Cardiac fibroblast (primary cell): Measurements from ENCODE around the gene GABRD.

ENCODE experiments used
- DNase-seq, 2 donors: peaks; one replicate each; pipeline versions ENCODE4 v3.0.0 to v3.0.0-alpha.2; 2010; ENCODE audit warnings: low read depth in 2 of 2
- H3K4me3 ChIP-seq, 2 donors: replicated peaks in 1 of 2; 1 replicate in 1 of 2; 2 replicates in 1 of 2; pipeline ENCODE4 v1.5.1; 2011; ENCODE audit warnings: low read depth in 2 of 2, low read length in 2 of 2, mild to moderate bottlenecking in 2 of 2, moderate library complexity in 1 of 2
- TF ChIP-seq, protein P1 (sequence below): IDR thresholded peaks from one replicate; pipeline ENCODE4 v1.5.1; 2011; ENCODE audit warnings: low read depth, mild to moderate bottlenecking, low read length, inconsistent platforms

GABRD gene

GRCh38 chr1:2030076-2030871 is 11.1 kb downstream of the GABRD start:
- TF ChIP-seq, protein P1, sequence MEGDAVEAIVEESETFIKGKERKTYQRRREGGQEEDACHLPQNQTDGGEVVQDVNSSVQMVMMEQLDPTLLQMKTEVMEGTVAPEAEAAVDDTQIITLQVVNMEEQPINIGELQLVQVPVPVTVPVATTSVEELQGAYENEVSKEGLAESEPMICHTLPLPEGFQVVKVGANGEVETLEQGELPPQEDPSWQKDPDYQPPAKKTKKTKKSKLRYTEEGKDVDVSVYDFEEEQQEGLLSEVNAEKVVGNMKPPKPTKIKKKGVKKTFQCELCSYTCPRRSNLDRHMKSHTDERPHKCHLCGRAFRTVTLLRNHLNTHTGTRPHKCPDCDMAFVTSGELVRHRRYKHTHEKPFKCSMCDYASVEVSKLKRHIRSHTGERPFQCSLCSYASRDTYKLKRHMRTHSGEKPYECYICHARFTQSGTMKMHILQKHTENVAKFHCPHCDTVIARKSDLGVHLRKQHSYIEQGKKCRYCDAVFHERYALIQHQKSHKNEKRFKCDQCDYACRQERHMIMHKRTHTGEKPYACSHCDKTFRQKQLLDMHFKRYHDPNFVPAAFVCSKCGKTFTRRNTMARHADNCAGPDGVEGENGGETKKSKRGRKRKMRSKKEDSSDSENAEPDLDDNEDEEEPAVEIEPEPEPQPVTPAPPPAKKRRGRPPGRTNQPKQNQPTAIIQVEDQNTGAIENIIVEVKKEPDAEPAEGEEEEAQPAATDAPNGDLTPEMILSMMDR: no peak
- no peak for DNase-seq
- no peak overlapping the region for H3K4me3 ChIP-seq

DNA sequence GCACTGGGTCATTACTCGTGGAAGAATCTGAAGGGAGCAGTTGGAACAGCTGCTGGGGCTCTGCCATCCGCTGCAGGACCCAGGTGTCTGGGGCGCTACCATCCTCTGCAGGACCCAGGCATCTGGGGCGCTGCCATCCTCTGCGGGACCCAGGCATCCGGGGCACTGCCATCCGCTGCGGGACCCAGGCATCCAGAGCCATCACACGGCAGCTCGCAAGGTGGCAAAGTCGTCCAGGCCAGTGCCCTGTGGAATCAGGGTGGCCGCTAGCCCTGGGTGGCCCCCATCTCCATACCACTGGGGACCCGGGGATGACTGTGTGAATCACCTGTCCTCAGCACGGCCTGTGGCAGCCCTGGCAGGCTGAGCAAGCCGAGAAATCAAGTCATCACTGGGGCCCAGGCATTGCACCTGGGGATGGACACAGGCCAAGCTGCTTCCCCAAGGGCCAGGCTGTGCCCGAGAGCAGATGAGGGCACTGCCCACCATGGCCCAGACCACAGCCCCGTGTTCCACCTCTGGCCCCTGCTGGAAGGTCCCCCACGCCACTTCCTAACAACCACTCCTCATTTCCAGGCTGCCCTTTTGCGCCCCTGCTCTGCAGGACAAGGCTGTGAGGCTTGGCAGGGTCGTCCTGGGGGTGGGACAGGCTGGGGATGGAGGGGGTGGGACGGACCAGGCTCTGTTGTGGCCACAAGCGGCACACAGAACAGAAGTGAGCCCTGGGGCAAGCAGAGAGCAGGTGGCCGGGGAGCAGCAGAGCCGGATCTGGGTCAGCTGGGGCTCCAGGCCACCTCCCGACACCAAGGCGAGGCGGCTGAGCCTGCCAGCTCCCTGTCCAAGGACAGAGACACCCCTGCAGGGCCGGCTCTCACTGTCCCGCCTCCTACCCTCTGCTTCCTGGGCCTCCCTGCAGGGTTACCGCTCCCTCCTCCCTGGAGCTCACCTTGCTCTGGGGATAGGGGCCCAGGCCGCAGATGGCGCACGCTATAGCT is 12.7 kb downstream of the GABRD start:
- DNase-seq: no peak
- H3K4me3 ChIP-seq: no peak overlapping the region
- TF ChIP-seq, protein P1: no peak

DNA sequence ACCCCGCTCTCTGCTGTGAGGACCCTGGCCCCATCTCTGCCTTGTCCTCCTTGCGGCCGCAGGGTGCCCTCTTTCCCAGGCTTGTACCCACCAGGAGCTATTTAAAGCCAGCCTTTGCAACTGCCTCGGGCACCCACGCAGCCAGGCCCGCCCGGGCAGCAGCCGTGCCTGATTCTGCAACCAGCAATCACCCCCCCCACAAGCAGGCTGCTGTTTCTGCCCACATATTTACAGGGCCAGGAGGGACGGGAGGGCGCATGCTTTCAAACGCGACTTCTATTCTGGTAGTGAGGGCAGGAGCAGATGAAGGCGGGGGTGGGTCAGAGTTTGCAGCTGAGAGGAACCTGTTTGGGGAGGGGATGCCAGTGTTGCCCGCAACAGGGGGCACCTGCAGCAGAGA is 13.6 kb downstream of the GABRD start:
- no peak overlapping the region for H3K4me3 ChIP-seq
- no peak for DNase-seq
- TF ChIP-seq, protein P1: no peak

- H3K4me3 ChIP-seq: no peak overlapping the region
- TF ChIP-seq, protein P1: no peak
- DNase-seq: no peak
Measured at GRCh38 chr1:2033165-2033564, 14.0 kb downstream of the GABRD start.

- TF ChIP-seq, protein P1: no peak
- DNase-seq: no peak
- H3K4me3 ChIP-seq: no peak overlapping the region
Measured at GRCh38 chr1:2036287-2036686, 17.1 kb downstream of the GABRD start.

- TF ChIP-seq, protein P1: no peak
- no peak overlapping the region for H3K4me3 ChIP-seq
- DNase-seq: no peak
Measured at GRCh38 chr1:2037314-2037979, 18.3 kb downstream of the GABRD start.
